ENCODE data around the gene ABCC8.

ABCC8 gene

GRCh38 chr11:17506942-17507341 lies 30.3 kb upstream of the ABCC8 start:
- TF ChIP-seq ZNF610 (tag by site-specific recombination; IDR thresholded peaks at IDR 0.05; ENCODE audit: borderline replicate concordance): no peak
- no peak for TF ChIP-seq ZFP41 (tag by site-specific recombination; IDR thresholded peaks at IDR 0.05; ENCODE audit: borderline replicate concordance)
- no peak for TF ChIP-seq ZNF518A (tag by site-specific recombination; conservative IDR thresholded peaks at IDR 0.05; ENCODE audit: low read depth)
- TF ChIP-seq ZNF341 (tag by site-specific recombination; IDR thresholded peaks at IDR 0.05; ENCODE audit: low read depth): no peak
- TF ChIP-seq EGR2 (tag by site-specific recombination; IDR thresholded peaks at IDR 0.05; ENCODE audit: low read depth): peak; percentile 61; the same call in 1 of the 2 replicates
- TF ChIP-seq ZNF704 (tag by site-specific recombination; IDR thresholded peaks at IDR 0.05): no peak
- no peak for TF ChIP-seq ZNF530 (tag by site-specific recombination; IDR thresholded peaks at IDR 0.05; ENCODE audit: low read depth)
- no peak for TF ChIP-seq ZNF792 (tag by site-specific recombination; IDR thresholded peaks at IDR 0.05)
- no peak for TF ChIP-seq ZNF184 (tag by site-specific recombination; IDR thresholded peaks at IDR 0.05)
- peak; percentile 58 for TF ChIP-seq ZFHX2 (tag by site-specific recombination; conservative IDR thresholded peaks at IDR 0.05)

GRCh38 chr11:17506314-17506713 lies 29.7 kb upstream of the ABCC8 start:
- no peaks in the 10 kb centered on the region for H3K4me1 ChIP-seq (ENCODE audit: control insufficient read depth, insufficient read depth, low read length)
- H3K27ac ChIP-seq (ENCODE audit: extremely low read depth, low read depth, low read length): no peak overlapping the region
- ChIA-PET CTCF (interaction anchor here (0.5 to 13.0 kb wide), 10 partner anchors 9 to 717 kb away, joined by 3 to 318 read pairs (median 4); partner anchors contain the start of genes ABCC8 and KCNJ11), POLR2A (no interaction called here)
- no peaks in the 10 kb centered on the region for H3K36me3 ChIP-seq (ENCODE audit: control insufficient read depth in 2 of 2, insufficient read depth in 1 of 2, low read length in 2 of 2)
- no peak for TF ChIP-seq KLF1 (tag by site-specific recombination; IDR thresholded peaks at IDR 0.05)
- no peak for TF ChIP-seq ZNF48 (tag by site-specific recombination; IDR thresholded peaks at IDR 0.05)
- no peak for TF ChIP-seq ZNF132 (tag by site-specific recombination; IDR thresholded peaks at IDR 0.05; ENCODE audit: borderline replicate concordance)
- no peak for TF ChIP-seq ZNF24 (tag by site-specific recombination; IDR thresholded peaks at IDR 0.05)
- no peak for TF ChIP-seq ZNF747 (tag by site-specific recombination; IDR thresholded peaks at IDR 0.05)
- no peak for TF ChIP-seq ZFP69B (tag by site-specific recombination; IDR thresholded peaks at IDR 0.05)
- H3K9me3 ChIP-seq (ENCODE audit: control insufficient read depth, insufficient read depth, low read depth, low read length): no peaks in the 10 kb centered on the region
- no peak overlapping the region for H3K4me3 ChIP-seq (ENCODE audit: low read depth, low read length)

More at GRCh38 chr11:17506942-17507341, 30.3 kb upstream of the ABCC8 start:
- POLR2A ChIA-PET: no interaction called here
- H3K27ac ChIP-seq (ENCODE audit: extremely low read depth, low read depth, low read length): no peak overlapping the region
- CTCF ChIA-PET: interaction anchor here (0.6 to 13.0 kb wide), 9 partner anchors 8 to 566 kb away, joined by 3 to 318 read pairs (median 4); partner anchors contain the start of genes ABCC8 and KCNJ11
- H3K36me3 ChIP-seq (ENCODE audit: control insufficient read depth in 2 of 2, insufficient read depth in 1 of 2, low read length in 2 of 2): no peaks in the 10 kb centered on the region
- no peak overlapping the region for H3K4me3 ChIP-seq (ENCODE audit: low read depth, low read length)
- H3K4me1 ChIP-seq (ENCODE audit: control insufficient read depth, insufficient read depth, low read length): no peaks in the 10 kb centered on the region
- H3K9me3 ChIP-seq (ENCODE audit: control insufficient read depth, insufficient read depth, low read depth, low read length): no peaks in the 10 kb centered on the region

GRCh38 chr11:17505146-17505545 lies 28.5 kb upstream of the ABCC8 start:
- Histone ChIP-seq H3K4me3 (ENCODE audit: low read depth, low read length) (no peak overlapping the region), H3K9me3 (ENCODE audit: control insufficient read depth, insufficient read depth, low read depth, low read length) (no peaks in the 10 kb centered on the region), H3K27ac (ENCODE audit: extremely low read depth, low read depth, low read length) (no peak overlapping the region), H3K4me1 (ENCODE audit: control insufficient read depth, insufficient read depth, low read length) (no peaks in the 10 kb centered on the region), H3K36me3 (ENCODE audit: control insufficient read depth in 2 of 2, insufficient read depth in 1 of 2, low read length in 2 of 2) (no peaks in the 10 kb centered on the region)
- CTCF ChIA-PET: interaction anchor here (0.6 to 13.0 kb wide), 22 partner anchors 8 to 288 kb away, joined by 3 to 318 read pairs (median 4); partner anchors contain the start of gene KCNJ11
- POLR2A ChIA-PET: no interaction called here
- no peak for TF ChIP-seq ZSCAN4 (tag by site-specific recombination; IDR thresholded peaks at IDR 0.05)
- no peak for TF ChIP-seq ZBTB7A (tag by site-specific recombination; IDR thresholded peaks at IDR 0.05; ENCODE audit: low read depth)
- no peak for TF ChIP-seq ZSCAN18 (tag by site-specific recombination; IDR thresholded peaks at IDR 0.05)
- TF ChIP-seq ZNF133 (tag by site-specific recombination; IDR thresholded peaks at IDR 0.05): no peak
- no peak for TF ChIP-seq ZNF223 (tag by site-specific recombination; IDR thresholded peaks at IDR 0.05)
- no peak for TF ChIP-seq GLIS1 (tag by site-specific recombination; IDR thresholded peaks at IDR 0.05)
- TF ChIP-seq ZNF623 (tag by site-specific recombination; IDR thresholded peaks at IDR 0.05): no peak
